Endothelial cell of hepatic sinusoid (primary cell): ENCODE measurements around the gene BHLHA9.

Experiments
- in situ Hi-C: cut with HindIII; loops from 2 replicates; pipeline ENCODE4 v1.10.0; 2017; ENCODE audit warnings: low sequenced_read_pairs

Gene BHLHA9

DNA sequence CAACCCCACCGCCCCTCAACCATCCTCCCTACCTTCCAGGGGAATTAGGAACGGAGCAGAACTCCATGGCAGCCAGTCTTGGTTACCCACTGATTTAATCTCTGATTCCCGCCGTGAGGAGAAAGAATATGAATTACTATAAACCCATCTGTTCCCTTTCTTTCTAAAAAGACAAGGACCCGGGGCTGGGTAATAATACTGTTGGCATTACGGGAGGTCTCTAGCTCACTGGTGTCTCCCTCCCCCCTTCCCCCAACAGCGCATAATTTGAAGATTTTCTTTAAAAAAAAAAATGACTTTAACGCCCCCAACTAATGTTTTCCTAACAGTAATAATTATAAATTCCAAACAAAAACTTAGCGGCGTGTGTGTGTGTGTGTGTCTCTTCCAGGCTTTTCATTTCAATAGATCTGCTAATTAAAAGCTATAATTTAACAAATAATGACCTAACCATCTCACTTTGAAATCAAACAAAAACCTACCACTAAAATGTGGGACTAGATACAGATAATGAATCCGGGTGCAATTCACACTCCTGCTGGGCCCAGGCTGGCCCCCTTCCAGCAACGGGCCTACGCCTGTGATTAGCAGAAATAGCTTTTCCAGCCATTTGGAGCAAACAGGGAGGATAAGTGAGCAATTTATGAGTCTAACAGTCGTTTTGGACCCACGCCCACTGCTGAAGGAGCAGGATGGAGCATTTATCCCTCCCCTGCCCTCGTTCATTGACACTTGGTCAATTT, 18.2 kb upstream of the BHLHA9 start:
- in situ Hi-C loops: loop anchor here (10.0 kb wide), 1 partner anchor 383 kb away; no protein-coding TSS in a partner anchor

DNA sequence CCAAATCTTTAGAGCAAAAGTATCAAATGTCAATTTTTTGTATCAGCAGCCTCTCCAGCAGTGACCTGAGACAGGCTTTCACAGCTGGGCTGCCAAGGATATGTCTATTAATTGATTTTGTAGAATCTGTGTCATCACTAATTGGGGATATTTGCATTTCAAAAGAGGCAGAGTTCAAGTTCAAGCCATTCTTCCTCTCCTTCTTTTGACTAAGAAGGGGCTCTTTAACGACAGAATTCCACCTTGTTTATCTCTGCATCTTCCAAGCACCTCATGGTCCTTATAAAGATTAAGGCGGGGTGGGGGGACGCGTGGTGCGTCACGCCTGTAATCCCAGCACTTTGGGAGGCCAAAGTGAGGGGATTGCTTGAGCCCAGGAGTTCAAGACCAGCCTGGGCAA, 15.2 kb upstream of the BHLHA9 start:
- in situ Hi-C loops: loop anchor here (5.0 to 10.0 kb wide), 2 partner anchors 297 to 380 kb away; no protein-coding TSS in a partner anchor

DNA sequence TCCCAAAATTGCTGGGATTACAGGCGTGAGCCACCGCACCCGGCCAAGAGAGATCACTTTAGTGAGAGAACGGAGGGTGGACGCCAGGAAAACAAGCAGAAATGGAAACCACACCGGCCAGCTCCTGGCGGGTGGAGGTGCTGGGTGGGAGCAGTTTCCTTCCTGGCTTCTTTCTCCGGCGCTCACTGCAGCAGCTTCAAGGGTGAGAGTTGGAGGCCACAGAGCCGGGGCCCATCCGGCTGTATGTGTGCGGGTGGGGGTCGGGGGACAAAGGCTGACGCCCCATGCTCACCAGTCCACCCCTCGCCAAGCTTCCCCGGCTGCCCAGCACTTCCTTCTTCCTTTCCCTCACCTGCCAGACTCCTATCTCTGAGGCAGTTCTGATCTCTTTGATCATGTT, 13.5 kb upstream of the BHLHA9 start:
- in situ Hi-C loops: loop anchor here (5.0 to 10.0 kb wide), 2 partner anchors 296 to 378 kb away; no protein-coding TSS in a partner anchor

DNA sequence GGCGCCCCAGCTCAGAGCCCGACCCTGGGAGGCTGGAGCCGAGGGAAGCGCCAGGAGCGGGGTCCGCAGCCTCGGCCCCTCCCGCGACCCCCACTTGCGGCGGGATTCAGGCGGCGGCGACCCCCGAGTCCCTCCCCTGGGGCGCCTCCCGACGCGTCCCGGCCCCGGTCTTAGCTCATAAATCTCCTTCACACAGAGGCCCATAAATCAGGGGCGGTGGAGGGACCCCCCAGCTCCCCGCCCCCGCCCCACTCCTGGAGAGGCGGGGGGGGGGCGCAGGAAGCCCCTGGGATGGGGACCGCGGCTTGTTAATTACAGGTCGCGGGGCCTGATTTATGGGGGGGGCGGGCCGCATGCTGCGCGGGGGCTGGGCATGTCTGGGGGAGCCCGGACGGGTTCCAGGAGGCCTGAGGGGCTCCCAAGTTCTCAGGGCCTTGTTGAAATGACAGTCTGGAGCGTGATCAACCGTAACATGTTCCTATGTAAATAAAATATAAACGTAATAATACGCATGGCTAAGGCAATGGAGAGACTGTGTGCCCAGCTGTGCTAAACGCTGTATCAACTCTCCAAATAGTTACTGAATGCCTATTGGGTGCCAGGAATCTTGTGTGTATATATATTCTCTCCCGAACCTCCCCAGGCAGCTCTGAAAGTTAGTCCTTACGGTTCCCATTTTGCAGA, 10.0 kb upstream of the BHLHA9 start:
- in situ Hi-C loops: no loop called here

DNA sequence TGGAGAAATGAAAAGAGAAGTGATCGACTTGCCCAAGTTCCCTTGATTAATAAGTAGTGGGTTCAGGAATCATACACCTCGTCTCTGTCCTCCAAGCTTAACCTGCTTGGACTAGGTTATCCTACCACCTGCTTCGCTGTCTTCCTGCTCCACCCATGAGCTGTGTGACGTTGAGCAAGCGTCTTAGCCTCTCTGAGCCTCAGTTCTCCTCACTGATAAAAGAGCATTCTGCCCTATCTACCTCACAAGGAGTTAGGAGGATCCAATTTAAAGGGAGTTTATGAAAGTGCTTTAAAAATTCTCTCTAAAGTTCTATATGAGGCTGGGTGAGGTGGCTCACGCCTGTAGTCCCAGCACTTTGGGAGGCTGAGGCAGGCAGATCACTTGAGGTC, 9.5 kb upstream of the BHLHA9 start:
- in situ Hi-C loops: no loop called here

DNA sequence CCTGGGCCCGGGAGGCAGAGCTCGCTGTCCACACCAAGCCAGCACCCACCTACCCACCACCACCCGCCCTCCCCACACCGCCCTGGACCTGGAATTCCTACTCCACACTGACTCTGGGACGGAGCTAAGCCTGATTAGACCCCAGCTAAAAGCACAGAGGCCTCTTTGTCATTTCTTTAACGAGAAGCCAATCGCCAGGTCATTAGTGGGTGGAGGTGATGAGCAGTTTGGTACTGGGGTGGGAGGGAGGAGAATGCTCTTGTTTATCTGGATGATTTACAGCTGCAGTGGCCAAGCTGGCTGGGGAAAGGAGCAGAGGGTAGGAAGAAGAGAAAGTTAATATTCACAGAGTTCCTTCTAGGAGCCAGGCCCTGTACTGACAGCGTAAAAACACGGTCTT, 6.0 kb upstream of the BHLHA9 start:
- in situ Hi-C loops: no loop called here

DNA sequence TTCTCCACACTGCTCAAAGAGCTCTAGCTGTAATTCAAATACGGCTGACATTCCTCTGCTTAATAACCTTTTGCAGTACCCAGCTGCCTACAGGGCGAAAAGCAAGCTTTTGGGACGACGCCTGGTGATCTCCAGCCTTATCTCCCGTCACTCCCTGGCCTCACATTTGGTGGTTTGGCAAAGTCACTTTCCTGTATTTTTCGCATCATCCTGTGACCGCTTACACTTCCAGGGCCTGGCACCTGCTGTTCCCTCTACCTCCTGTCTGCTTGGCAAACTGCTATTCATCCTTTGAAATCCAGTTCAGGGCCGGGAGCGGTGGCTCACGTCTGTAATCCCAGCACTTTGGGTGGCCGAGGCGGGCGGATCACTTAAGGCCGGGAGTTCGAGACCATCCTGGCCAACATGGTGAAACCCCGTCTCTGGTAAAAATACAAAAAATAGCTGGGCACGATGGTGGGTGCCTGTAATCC, 2.7 kb upstream of the BHLHA9 start:
- in situ Hi-C loops: no loop called here

DNA sequence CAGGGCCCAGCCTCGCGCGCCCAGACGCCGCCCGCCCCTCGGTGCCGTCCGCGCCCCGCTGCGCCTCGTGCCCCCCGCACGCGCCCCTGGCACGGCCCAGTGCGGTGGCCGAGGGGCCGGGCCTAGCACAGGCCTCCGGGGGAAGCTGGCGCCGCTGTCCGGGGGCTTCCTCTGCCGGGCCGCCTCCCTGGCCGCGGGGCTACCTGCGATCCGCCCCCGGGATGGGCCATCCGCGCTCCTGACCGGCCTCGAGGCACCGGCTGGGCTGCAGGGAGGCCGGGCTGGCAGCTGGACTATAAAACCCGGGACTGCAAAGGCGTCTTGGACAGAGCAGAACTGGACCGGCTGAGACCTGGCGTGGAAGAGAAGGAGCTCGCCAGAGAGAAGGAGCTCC, 783 bp downstream of the BHLHA9 start:
- in situ Hi-C loops: loop anchor here (5.0 kb wide), 1 partner anchor 46 kb away; no protein-coding TSS in a partner anchor

DNA sequence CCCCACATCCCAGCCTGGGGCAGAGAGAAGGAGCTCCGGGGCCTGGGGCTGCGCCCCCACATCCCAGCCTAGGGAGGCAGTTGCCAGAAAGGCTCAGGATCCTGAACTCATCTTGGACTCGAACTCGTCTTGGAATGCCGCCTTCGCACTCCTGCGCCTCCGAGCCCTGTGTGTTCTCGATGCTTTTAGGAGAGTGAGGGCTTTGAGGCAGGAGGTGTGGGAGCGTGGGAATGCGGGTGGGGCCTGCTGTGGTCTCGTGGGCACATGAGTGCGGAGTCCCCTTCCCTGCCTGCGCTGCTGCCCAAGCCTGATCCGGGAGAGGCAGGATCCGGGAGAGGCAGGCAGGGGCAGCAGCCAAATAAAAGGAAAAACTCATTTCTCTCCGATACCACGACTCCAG, 1.2 kb downstream of the BHLHA9 start:
- in situ Hi-C loops: loop anchor here (5.0 kb wide), 1 partner anchor 46 kb away; no protein-coding TSS in a partner anchor

DNA sequence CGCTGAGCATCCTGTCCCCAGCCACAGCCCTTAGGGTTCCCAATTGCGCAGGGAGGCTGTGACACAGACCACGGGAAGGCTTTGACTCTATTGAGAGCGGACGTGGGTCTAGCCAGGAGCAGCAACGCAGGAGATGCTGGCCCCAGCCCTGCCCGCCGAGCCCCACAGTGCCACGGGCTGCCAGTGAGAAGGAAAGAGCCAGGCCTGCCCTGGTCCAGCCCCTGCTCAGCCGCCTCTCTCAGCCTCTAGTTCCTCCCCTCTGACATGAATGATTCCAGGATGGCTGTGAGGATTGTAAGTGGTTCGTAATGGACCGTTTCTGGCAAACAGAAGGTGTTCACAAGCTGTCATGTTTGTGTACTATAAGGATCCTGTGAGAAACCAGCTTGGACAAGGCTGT, 2.5 kb downstream of the BHLHA9 start:
- in situ Hi-C loops: loop anchor here (5.0 kb wide), 1 partner anchor 45 kb away; no protein-coding TSS in a partner anchor

DNA sequence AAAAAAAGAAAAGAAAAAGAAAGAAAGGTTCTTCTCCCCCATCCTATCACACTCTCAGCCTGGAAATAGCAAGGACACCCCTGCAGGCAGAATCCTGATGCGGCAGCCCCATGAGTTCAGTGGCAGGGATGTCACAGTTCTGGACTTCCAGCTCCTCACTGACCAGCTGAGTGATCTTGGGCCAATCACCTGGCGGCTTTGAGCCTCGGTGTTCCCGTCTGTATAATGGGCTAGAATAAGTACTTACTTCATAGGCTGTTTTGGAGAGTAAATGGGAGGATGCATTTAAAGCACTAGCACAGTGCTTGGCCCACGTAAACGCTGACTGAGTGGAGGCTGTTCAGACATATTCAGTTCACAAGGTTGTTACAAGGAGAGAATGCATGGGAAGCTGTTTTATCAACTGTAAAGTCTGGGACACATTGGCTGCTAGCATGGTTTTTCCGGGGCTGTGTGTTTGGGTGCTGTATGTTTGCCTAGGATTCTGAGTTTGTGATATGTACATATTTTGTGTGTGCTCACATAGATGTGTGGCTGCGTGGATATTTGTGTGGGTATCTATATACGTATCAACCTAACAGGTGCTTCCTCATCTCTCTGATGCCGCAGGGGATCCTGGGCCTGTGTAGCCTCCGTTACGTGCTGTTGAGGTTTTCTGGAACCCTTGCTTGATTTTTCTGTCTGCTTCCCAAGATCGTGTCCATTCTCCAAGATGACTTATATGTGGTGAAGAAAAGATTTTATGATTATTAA, 3.4 kb downstream of the BHLHA9 start:
- in situ Hi-C loops: loop anchor here (5.0 kb wide), 1 partner anchor 44 kb away; no protein-coding TSS in a partner anchor

DNA sequence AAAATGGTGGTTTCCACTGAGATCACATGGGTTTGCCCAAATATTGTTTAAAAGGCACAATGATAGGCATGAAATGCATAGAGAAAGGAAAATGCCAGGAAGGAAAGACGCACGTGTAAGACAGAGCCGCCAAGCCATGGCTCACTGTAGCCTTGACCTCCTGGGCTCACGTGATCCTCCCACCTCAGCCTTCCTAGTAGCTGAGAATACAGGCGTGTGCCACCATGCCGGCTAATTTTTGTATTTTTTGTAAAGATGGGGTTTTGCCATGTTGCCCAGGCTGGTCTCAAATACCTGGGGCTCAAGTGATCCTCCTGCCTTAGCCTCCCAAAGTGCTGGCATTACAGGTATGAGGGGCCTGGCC, 4.0 kb downstream of the BHLHA9 start:
- in situ Hi-C loops: loop anchor here (5.0 kb wide), 1 partner anchor 43 kb away; no protein-coding TSS in a partner anchor

DNA sequence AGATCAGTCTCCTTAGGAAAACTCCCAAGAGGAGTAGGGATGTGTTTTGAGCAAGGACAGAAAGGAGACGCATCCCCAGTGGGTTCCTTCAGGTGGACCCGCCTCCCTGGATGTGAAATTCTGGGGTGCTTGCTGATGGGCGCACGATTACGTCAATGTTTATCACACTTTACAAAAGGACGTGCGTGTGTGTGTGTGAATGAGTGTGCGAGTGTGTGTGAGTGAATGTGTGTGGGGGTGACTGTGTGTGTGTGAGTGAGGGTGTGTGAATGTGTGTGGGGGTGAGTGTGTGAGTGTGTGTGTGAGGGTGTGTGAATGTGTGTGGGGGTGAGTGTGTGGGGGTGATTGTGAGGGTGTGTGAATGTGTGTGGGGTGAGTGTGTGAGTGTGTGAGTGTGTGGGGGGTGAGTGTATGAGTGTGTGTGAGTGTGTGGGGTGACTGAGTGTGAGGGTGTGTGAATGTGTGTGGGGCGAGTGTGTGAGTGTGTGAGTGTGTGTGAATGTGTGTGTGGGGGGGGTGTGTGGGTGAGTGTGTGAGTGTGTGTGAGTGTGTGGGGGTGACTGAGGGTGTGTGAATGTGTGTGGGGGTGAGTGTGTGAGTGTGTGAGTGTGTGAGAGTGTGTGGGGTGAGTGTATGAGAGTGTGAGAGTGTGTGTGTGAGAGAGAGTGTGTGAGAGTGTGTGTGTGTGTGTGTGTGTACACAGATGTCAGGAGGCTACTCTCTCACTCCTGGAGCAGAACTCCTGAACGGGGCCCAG, 5.1 kb downstream of the BHLHA9 start:
- in situ Hi-C loops: no loop called here

DNA sequence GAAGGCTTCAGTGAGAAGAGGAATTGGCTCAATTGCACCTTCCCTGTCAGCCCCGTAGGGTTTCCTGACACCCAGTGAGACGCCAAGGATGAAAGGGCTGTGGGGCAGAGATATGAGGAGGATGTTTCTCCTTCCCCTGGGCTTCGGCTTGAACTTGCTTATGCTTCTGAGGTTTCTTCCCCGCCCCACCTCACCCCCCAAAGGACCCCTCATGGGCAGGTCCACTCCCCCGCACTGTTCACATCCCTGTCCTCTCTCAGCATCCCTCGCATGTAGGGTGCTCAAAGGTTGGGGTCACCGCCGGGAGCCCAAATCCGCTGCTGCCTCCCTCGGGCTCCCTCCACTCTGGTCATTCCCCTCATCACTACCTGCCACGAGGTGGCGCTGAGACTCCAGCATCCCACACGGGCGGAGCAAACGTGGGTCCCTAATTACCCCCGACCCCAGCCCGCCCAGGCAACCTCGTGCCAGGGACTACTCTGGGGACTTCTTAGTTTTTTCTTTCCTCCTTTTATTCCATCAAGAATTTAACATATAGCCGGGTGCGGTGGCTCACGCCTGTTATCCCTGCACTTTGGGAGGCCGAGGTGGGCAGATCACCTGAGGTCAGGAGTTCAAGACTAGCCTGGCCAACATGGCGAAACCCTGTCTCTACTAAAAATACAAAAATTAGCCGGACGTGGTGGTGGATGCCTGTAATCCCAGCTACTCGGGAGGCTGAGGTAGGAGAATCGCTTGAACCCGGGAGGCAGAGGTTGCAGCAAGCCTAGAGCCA, 5.9 kb downstream of the BHLHA9 start:
- in situ Hi-C loops: no loop called here

DNA sequence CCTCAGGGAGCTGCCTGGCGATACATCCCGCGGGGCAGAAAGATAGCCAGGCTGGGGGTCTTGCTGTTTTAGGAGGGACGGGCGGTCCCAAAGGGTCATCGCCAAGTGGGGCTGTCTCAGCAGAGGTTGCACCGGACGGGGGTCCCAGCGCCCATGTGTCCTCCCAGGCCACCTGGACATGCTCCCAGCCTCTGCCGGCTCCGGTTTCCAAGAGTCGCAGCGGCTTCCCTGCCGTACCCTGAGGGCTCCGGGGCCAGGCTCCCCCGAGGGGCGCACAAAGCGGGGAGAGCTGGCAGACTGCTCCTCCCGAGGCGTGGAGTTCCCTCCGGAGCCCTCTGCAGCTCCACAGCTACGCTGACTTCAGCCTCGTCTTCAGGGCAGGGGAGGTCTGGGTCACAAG, 10.4 kb downstream of the BHLHA9 start:
- in situ Hi-C loops: no loop called here

DNA sequence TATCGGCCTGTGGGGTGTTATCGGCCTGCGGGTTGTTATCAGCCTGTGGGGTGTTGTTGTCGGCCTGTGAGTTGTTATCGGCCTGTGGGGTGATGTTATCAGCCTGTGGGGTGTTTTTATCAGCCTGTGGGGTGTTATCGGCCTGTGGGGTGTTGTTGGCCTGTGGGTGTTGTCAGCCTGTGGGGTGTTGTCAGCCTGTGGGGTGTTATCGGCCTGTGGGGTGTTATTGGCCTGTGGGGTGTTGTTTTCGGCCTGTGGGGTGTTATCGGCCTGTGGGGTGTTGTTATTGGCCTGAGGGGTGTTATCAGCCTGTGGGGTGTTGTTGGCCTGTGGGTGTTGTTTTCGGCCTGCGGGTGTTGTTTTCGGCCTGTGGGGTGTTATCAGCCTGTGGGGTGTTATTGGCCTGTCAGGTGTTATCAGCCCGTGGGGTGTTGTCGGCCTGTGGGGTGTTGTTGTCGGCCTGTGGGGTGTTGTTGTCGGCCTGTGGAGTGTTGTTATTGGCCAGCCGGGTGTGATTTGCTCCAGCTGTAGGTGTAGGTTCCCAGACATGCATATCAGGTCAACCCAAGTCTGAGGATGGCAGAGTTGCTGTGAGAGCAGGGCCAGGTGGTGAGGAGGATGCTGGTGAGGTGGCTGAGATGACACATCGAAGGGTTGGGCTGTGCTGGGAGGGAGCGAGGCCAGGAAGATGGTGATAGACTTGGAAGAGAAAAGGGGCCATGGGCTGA, 16.3 kb downstream of the BHLHA9 start:
- in situ Hi-C loops: no loop called here

DNA sequence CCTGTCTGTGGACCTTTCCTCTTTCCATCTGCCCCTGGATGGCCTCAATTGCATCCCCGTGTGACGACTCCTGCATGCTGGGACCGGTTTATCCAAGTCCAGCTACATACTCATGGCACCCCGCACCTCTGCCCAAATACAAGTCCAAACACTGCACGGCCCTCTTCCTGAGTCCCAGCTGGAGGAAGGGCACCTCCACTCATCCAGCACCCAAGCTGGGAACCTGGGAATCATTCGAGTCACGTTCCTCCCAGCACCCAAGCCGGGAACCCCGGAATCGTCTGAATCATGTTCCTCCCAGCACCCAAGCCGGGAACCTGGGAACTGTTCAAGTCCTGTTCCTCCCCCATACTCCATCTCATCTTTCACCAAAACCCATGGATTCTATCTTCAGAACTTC, 19.5 kb downstream of the BHLHA9 start:
- in situ Hi-C loops: no loop called here

DNA sequence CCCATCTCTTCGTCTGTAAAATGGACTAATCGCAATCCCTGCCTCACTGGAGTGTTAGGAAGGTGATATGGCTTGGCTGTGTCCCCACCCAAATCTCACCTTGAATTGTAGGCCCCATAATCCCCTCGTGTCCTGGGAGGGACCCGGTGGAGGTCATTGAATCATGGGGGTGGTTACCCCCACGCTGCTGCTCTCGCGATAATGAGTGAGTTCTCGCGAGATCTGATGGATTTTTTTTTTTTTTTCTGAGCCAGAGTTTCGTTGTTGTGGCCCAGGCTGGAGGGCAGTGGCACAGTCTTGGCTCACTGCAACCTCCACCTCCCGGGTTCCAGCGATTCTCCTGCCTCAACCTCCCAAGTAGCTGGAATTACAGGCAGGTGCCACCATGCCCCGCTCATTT, 20.4 kb downstream of the BHLHA9 start:
- in situ Hi-C loops: no loop called here

DNA sequence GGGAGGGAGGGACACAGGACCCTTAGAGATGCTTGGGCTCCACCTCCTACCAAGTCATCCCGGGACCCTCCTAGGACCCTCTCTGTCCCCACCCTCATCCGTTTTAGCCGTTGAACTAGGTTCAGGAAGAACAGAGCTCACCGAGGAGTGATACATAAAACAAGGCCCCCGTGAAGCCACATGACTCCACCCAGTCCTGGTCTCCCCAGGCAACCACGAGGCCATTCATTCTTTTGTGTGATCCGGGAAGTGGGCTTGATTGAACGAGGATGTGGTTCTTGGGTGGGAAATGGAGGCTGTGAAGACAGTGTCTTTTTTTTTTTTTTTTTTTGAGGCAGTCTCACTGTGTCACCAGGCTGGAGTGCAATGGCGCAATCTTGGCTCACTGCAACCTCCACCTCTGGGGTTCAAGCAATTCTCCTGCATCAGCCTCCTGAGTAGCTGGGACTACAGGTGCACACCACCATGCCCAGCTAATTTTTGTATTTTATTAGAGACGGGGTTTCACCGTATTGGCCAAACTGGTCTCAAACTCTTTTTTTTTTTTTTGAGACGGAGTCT, 24.0 kb downstream of the BHLHA9 start:
- in situ Hi-C loops: no loop called here
